ENCODE measurements around the gene AMZ1. TPM values are rescaled to one million over a fixed set of nuclear protein-coding genes. Genes with fewer than 3 reads are reported as not detected.

AMZ1 gene
- total and polyA plus RNA-seq, 2 experiments from 2014 or later, result 1.4 TPM; not detected in 1

DNA sequence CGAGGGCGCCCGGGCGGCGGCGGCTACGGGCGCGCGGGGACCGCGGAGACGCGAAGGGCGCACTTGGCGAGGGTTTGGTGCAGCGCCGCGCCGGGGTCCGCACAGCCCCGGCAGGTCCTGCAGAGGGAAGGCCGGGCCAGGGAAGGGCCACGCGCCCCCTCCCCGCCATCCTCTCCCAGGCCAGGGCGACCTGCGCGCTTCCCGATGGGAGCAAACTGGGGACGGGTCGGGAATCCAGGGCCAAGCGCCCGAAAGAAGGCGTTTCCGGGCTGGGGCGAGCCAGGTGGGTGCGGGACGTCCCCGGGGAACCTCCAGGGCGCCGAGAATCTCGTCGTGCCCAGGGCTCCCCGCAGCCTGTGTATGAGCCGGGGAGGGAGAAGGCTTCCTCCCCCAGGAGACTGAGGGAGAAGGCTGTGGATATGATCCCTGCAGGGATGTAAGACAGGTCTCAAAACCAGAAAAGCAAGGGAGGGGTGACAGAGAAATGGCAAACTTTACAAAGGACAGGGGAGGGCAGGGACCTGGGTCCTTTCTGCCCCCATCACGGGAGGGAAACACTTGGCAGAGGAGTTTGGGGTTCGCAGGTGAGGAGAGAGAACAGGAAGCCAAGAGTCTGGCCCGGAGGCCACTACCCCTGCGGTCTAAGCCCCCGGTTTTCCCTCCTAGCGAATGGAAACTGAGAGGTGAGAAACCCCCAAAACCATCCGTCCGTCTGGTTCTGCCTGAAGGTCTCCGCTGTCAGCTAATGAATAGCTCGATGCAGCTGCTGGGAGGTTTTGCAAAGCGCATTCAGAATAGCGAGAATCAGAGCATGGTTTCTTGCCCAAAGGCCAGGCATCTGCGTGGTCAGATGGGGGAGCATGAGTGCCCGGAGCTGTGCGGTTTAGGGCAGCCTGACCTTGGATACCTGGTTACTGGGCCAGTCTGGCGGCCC lies 674 bp downstream of the AMZ1 start:
- H3K27me3 ChIP-seq, result peaks cover 43% of the 10 kb centered on the region
- H3K4me1 ChIP-seq (ENCODE audit: insufficient read depth), result peaks cover 5% of the 10 kb centered on the region
- H3K9me3 ChIP-seq (ENCODE audit: low read depth), result no peaks in the 10 kb centered on the region
- DNase-seq (ENCODE audit: low spot score), result no peak
- no peaks in the 10 kb centered on the region for H4K20me1 ChIP-seq (ENCODE audit: insufficient read depth, poor library complexity, severe bottlenecking)
- H2AFZ ChIP-seq, result no peak overlapping the region
- H3K4me2 ChIP-seq, result peak overlapping the region; percentile 86
- H3K36me3 ChIP-seq (replicated peaks; ENCODE audit: insufficient read depth, low read depth), result no peaks in the 10 kb centered on the region
- no peaks in the 10 kb centered on the region for H3K79me2 ChIP-seq
- no peak overlapping the region for H3K27ac ChIP-seq
- TF ChIP-seq, protein P1, sequence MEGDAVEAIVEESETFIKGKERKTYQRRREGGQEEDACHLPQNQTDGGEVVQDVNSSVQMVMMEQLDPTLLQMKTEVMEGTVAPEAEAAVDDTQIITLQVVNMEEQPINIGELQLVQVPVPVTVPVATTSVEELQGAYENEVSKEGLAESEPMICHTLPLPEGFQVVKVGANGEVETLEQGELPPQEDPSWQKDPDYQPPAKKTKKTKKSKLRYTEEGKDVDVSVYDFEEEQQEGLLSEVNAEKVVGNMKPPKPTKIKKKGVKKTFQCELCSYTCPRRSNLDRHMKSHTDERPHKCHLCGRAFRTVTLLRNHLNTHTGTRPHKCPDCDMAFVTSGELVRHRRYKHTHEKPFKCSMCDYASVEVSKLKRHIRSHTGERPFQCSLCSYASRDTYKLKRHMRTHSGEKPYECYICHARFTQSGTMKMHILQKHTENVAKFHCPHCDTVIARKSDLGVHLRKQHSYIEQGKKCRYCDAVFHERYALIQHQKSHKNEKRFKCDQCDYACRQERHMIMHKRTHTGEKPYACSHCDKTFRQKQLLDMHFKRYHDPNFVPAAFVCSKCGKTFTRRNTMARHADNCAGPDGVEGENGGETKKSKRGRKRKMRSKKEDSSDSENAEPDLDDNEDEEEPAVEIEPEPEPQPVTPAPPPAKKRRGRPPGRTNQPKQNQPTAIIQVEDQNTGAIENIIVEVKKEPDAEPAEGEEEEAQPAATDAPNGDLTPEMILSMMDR (IDR thresholded peaks at IDR 0.05; ENCODE audit: poor library complexity), result no peak
- TF ChIP-seq EZH2 (IDR thresholded peaks at IDR 0.05; ENCODE audit: borderline replicate concordance), result peak; percentile 73
- TF ChIP-seq EZH2phosphoT487 (IDR thresholded peaks at IDR 0.05; ENCODE audit: low read depth, severe bottlenecking, unreplicated experiment), result peak; percentile 33
- no peak overlapping the region for H3K4me3 ChIP-seq
- 30% methylated on average over 40 of the region's 62 CpGs for whole genome bisulfite sequencing (ENCODE audit: low lambda C conversion rate, missing lambda C conversion rate)
- no peaks in the 10 kb centered on the region for H3K9me2 ChIP-seq (replicated peaks; ENCODE audit: insufficient read depth)

DNA sequence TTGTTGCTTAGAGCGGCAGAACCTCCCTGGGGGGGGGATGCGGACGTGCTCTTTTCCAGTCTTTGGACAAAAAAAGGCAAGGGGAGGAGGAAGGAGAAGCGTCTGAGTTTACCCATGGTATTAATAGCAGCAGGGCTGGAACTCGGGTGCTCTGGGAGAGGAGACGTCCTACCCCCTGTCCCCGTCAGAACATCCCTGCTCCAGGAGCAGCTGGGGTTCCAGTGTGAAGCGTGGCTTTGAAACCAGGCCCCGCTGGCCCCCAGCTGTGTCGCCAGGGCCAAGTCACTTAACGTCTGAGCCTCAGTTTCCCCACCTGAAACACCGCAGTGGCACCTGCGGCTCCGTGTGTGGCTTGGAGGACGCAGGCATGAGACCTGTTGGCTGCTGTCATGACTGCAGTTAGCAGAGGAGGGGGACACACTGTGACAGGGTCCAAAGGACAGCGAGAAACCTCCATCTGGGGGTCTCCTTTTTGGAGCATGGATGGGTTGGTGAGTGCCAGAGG lies 1.4 kb downstream of the AMZ1 start:
- H3K4me3 ChIP-seq, result no peak overlapping the region
- no peak overlapping the region for H3K4me2 ChIP-seq
- H3K79me2 ChIP-seq, result no peaks in the 10 kb centered on the region
- H3K27ac ChIP-seq, result no peak overlapping the region
- no peaks in the 10 kb centered on the region for H3K36me3 ChIP-seq (replicated peaks; ENCODE audit: insufficient read depth, low read depth)
- TF ChIP-seq EZH2 (IDR thresholded peaks at IDR 0.05; ENCODE audit: borderline replicate concordance), result no peak
- TF ChIP-seq EZH2phosphoT487 (IDR thresholded peaks at IDR 0.05; ENCODE audit: low read depth, severe bottlenecking, unreplicated experiment), result no peak
- TF ChIP-seq, protein P1 (IDR thresholded peaks at IDR 0.05; ENCODE audit: poor library complexity), result no peak
- DNase-seq (ENCODE audit: low spot score), result no peak
- no peak overlapping the region for H2AFZ ChIP-seq
- H3K9me3 ChIP-seq (ENCODE audit: low read depth), result no peaks in the 10 kb centered on the region
- WGBS (ENCODE audit: low lambda C conversion rate, missing lambda C conversion rate), result 83% methylated on average over 16 of the region's 16 CpGs
- no peaks in the 10 kb centered on the region for H3K9me2 ChIP-seq (replicated peaks; ENCODE audit: insufficient read depth)
- peaks cover 43% of the 10 kb centered on the region for H3K27me3 ChIP-seq
- H3K4me1 ChIP-seq (ENCODE audit: insufficient read depth), result peaks cover 5% of the 10 kb centered on the region
- no peaks in the 10 kb centered on the region for H4K20me1 ChIP-seq (ENCODE audit: insufficient read depth, poor library complexity, severe bottlenecking)

DNA sequence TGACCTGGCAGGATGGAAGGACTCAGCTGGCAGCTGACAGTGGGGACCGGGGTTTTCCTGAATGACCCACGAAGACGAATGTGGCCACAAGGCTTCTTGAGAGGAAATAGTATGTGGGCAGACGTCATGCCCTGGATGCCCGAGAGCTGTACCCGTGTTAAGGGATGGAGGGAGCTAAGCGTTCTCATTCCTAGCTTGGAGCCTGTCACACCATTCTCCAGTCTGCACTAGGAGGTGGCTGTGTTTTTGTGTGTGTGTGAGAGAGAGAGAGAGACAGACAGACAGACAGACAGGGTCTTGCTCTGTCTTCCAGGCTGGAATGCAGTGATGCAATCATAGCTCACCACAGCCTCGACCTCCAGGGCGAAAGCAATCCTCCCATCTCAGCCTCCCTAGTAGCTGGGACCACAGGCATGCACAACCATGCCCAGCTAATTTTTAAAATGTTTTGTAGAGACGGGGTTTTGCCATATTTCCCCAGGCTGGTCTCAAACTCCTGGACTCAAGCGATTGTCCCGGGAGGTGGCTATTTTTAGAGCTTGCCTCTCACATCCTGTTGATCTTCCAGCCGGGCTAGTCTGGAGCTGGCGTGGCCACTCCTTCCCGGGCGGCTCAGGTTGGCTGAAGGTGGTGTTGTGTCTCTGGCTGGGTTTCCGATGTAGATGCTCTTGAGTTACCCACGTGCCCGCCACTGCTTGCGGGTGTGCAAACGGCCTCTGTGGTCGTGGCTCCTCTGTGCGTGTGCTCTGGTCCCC lies 2.1 kb downstream of the AMZ1 start:
- DNase-seq (ENCODE audit: low spot score), result no peak
- Histone ChIP-seq H4K20me1 (ENCODE audit: insufficient read depth, poor library complexity, severe bottlenecking) (no peaks in the 10 kb centered on the region), H3K79me2 (no peaks in the 10 kb centered on the region), H3K4me3 (no peak overlapping the region), H3K27ac (no peak overlapping the region), H3K9me2 (replicated peaks; ENCODE audit: insufficient read depth) (no peaks in the 10 kb centered on the region), H3K4me2 (no peak overlapping the region), H3K9me3 (ENCODE audit: low read depth) (no peaks in the 10 kb centered on the region), H3K36me3 (replicated peaks; ENCODE audit: insufficient read depth, low read depth) (no peaks in the 10 kb centered on the region), H3K4me1 (ENCODE audit: insufficient read depth) (peaks cover 5% of the 10 kb centered on the region), H2AFZ (no peak overlapping the region), H3K27me3 (peaks cover 43% of the 10 kb centered on the region)
- TF ChIP-seq EZH2phosphoT487 (IDR thresholded peaks at IDR 0.05; ENCODE audit: low read depth, severe bottlenecking, unreplicated experiment) (no peak), EZH2 (IDR thresholded peaks at IDR 0.05; ENCODE audit: borderline replicate concordance) (no peak)
- TF ChIP-seq, protein P1 (IDR thresholded peaks at IDR 0.05; ENCODE audit: poor library complexity), result no peak
- 86% methylated on average over 23 of the region's 23 CpGs for WGBS (ENCODE audit: low lambda C conversion rate, missing lambda C conversion rate)

Data from hepatocyte (in vitro differentiated cells).